Mesenteric fat pad (tissue), 1 donor: ENCODE data around the gene NPHP4. TPM values are rescaled to one million over a fixed set of nuclear protein-coding genes. Genes with fewer than 3 reads are reported as not detected.

Source experiments
- DNase-seq: peaks from one replicate; pipeline ENCODE4 v3.0.0-alpha.2; 2020; ENCODE audit warnings: low spot score
- long read RNA-seq: library from polyadenylated mRNA; unstranded; transcript quantifications from one replicate; pipeline ENCODE4 v2.0.0, GENCODE V29; 2020
- total RNA-seq: library from RNA; stranded (reverse); fragmentation: NEBNext Ultra II Directional; extraction: Animal tissue kit (Norgen Biotek cat#: 25700); gene quantifications from one replicate; pipeline ENCODE4 v1.2.1, GENCODE V29; 2021
- donor health status: DM: yes; HTN: yes; CAD: no.

The NPHP4 gene
- total RNA-seq: 37.6 TPM
- long read RNA-seq, partial matches to known transcripts: 33 of 74 reads
- long read RNA-seq, other reads (novel, unspliced or antisense): 41 of 74 reads

DNA sequence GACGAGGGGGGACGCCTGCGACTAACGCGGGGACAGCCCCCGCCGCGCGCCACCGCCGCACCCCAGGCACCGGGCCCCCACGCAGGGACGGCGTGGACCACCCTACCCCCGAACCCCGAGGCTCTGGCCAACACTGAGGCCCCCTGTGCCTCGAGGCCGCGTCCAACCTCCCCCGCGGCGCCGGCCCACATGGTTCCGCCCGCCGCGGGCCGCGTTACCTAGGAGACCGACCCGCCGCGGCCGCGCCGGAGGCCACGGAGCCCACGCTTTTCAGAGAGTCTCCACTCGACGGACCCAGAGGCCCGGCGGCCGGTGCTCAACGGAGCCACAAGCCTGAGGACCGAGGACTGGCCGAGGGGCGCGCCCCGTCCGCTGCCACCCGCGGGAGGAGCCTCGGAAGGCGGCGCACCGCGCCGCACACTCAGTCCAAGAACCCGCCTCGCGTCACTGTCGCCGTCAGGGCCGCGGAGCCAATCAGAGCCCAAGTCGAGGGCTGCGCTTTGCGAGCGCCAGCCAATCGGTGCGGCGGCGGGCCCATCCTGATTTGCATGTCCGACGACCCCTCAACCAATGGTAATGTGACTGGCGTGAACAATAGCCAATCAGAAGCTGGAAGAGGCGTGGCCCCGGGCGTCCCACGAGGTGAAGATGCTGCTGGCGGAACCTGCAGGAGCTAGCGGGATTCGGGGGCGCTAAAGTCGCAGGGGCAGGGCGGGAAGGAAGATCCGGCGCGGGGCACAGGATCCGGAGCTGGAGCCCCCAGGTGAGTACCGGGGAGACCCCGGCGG, at the start of gene NPHP4:
NPHP4 (minus strand) TSS at position 400 of the 788 bp plus-strand sequence. CDS start 6,136 bp downstream, outside the sequence.
- DNase-seq: peak; percentile 100

DNA sequence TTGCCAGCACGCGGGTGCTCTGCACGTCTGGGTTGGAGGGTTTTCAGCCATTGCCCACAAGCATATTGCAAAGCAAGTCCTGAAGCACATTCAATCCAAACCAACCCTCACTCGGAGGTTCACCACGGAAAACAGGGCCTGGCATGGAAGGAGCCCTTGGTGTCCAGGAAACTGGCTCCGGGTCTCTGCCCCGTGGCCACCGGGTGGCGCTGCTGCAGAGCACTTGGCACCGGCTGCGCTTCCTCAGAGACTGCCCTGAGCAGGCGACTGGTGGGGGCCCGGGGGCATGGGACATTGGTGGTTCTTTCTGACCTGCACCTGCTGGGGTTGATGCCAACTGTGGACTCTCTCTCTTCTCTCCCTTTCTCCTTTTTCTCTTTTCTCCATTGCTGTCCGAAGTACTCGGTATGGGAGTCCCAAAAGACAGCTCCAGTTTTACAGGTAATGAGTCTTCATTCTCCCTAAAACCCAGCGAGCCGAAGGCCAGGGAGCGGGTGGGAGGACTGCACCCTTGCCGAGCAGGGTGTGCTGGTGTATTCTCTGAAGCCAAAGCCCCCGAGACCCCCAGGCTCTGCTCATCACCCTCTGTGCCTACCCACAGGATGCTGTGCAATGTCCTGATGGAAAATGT, 49.3 kb upstream of the NPHP4 start:
- no peak for DNase-seq

DNA sequence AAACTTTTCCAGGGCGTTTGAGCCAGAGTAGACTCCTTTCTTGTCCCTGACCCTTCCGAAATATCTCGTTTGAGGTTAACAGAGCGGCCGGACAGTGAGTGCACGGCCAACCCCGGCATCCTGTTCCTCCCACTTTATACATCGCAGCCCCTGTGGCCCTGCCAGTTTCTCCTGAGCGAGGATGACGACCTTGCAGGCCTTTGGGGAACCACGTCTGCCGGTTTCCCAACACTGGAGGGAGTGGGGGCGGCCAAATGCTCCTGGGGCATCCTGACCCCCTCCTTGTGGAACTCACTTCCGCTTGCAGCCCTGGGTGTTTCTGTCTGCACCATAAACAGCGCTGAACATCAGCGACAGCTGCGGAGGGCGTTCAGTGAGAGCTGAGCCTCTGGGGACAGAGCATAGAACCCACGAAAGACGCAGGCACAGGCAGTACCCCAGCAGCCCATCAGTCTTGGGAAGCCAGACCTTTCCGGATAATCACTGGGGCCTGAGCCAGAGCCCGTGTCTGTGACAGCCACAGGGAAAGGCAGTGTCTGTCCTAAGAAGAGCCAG, 48.7 kb upstream of the NPHP4 start:
- DNase-seq: no peak

DNA sequence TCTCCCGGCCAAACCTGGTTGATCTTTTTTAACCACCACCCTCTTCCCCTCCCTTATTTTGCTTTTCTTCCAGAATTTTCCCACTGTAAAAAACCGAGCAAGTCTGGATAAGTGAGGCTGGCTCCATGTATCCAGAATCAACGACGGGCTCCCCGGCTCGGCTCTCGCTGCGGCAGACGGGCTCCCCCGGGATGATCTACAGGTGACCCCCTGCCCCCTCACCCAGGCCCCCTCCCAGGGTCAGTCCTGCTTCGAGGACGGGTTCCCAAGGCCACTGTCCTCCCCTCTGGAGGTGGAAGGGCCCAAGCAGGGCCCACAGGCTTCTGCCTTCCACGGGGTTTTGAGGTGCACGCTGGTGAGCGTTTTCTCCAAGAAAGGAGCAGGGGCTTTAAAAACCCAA, 48.2 kb upstream of the NPHP4 start:
- no peak for DNase-seq

DNA sequence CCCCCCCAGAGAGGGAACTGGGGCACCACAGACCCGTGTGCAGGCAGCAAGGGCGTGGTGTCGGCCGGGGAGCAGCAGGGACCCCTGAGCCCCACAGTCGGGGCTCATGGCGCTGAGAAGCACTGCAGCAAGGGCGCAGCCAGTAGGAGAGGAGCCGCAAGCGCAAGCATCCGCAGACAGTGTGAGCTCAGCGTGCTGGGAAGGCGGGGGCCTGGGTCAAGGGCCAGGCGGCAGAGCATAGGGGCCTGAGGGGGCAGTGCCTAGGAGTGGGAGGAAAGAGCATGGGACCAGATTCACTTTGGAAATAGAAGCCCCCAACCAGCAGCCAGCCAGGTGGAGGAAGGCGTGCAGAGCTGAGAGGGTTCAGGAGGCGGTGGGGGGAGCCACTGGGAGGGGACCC, 46.8 kb upstream of the NPHP4 start:
- no peak for DNase-seq

DNA sequence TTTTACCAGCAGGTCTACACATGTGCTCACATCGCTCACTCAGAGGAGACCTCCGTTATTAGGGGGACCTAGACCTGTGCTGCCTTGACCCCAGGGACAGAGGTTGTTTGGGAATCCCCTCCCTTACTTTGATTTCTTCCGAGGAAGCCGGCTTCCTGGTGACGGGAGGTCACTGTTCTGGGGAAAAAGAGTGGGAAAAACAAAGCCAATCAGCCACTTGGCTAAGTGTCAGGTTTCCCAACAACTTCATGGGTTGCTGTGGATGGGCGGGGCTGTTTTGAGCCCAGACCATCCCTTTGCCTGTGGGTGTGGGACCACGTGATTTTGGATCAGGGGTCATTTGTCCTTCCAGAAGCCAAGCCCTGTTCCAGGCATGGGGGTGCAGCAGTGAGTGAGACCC, 46.4 kb upstream of the NPHP4 start:
- DNase-seq: no peak

DNA sequence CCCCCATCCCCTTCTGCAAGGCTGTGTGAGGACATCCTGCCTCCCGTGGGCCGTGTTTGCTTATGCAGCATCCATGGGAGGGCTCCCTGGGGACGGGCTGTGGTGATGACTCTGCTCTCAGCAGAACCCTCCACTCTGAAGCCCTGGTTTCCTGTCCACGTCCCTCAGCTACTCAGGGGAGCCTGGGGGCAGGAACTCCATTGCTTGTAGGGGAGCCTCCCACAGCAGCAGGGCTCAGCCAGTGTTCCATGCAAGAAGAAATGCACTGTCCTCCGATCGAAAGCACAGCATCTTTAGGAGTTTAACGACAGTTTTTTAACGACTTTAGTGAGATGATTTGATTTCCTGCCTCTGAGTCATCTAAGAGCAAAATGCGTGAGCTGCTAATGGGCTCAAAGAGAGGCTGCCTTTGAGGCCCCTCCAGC, 45.1 kb upstream of the NPHP4 start:
- DNase-seq: no peak

DNA sequence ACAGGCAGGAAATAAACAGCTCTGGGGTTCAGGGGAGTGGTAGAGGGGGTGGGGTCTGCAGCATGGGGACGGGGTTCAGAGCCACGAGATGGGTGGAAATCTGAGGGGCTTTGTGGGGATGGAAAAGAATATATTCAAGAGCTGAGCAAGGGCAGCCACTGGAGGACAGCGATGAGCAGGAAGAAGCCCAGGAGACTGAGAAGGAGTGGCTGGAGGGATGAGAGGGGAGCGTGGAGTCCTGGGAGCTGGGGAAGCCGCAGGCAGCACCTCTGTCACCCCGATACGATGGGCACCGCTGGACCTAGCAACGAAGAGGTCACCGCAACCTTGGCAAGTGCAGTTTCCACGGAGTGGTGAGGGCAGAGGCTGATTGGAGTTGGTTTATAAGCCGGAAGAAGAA, 43.5 kb upstream of the NPHP4 start:
- no peak for DNase-seq

DNA sequence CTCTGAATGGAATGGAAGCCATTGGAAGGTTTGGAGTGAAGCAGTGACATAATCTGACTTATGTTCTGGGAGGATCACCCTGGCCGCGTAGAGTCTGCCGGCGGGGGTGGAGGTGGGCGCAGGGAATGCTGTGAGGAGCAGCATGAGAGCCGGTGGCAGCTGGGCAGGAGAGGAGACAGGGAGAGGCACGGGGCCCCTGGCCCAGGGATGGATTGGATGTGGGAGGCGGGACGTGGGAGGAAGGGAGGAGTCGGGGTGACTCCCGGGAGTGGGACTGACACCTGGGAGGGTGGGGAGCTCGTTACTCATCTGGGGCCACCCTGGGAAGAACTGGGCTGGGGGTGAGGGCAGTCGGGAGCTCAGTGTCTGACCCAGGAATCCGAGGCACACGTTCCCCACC, 43.1 kb upstream of the NPHP4 start:
- no peak for DNase-seq

DNA sequence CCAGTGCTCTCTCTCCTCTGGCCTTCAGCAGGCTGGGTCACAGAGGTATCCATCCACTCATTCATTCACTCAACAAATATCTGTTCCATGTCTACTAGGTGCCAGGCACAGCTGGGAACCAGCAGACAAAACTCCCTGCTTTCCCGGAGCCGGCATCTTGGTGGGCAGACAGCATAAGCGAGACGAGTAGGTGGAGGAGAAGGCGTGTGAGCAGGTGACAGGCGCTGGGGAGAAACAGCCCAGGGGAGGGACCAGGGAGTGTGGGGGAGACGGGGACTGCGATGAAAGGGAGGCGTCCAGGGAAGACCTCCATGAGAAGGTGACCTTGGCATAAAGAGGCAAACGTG, 42.5 kb upstream of the NPHP4 start:
- DNase-seq: no peak

DNA sequence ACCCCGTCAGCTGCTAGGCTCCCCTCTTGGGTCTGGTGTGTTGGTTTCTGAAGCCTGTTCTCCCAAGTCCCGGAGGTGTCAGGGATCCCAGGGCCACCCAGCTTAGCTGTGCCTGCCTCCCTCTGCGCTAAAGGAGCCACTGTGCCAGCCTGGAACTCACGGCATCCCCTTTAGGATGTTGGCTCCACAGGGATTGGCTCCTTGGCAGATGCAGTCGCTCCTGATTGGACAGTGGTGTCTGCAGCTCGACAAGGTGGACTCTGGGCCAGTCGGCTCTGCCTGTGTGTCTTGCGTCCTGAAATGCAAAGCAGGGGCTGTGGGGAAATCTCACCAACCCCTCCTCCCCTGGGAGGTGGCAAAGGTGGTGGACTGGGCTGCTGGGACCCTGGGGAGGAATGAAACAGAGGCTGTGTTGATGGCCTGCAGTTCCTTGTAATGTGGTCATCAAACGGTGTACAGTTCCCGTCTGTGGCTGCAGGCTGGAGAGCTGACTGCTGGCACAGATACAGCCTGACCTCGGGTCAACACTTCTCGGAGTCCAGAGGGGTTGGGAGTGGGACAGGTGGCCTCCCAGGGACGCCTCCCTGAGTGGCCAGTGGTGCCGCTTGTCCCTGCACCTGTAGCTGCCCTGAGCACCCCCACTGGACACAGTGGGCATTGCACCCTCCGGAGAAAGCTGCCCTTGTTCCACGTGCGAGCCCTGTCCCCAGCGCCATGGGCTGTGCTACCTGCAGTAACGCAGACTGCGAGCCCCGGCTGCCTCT, 41.9 kb upstream of the NPHP4 start:
- no peak for DNase-seq

DNA sequence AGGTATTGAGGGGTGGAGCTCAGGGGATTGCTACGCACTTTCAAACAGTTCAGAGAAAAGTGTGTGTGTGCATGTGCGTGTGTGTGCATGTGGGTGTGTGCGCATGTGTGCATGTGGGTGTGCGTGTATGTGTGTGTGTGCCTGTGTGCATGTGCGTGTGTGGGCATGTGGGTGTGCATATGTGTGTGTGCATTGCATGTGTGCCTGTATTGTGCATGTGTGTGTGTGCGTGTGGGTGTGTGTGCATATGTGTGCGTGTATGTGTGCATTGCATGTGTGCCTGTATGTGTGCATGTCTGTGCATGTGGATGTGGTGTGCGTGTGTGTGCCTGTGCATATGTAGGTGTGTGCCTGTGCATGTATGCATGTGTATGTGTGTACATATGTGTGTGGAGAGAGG, 40.9 kb upstream of the NPHP4 start:
- no peak for DNase-seq

DNA sequence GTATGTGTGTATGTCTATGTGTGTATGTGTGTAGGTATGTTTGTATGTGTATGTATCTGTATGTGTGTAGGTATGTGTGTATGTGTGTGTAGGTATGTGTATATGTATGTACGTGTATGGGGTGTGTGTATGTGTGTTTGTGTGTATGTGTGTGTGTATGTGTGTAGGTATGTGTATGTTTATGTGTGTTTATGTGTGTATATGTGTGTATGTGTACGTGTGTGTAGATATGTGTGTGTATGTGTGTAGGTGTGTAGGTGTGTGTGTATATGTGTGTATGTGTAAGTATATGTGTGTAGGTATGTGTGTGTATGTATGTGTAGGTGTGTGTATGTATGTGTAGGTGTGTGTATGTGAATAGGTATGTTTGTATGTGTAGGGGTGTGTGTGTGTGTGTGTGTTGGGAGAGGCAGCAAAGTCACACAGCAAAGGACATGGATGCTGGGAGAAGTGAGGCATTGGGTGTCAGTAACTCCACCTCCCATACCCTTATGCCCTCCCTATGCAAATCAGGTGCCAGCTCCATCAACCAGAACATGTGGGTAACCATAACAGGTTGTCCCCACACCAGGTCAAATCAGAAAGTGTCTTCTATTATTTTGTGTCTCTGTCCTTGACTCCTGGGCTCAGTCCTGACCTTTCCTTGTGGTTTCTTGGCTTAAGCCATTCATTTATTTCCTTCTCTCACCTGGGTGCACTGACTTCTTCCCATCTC, 38.5 kb upstream of the NPHP4 start:
- no peak for DNase-seq

DNA sequence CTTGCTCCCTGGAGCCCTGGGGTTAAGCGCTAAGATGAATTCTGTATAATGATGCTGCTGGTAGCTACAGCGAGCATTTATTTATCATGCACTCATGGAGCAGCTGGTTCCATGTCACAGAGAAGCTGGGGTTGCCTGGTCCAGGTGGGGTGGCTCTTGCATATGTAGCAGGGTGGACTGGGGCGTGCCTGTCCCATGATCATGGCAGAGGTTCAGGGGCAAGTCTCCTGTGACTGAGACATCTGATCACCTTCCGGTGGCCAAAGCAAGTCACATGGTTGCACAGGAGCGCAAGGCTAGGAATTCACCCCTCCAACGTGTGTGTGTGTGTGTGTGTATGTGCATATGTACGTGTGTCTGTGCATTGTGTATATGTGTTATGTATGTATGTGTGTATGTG, 37.9 kb upstream of the NPHP4 start:
- no peak for DNase-seq

DNA sequence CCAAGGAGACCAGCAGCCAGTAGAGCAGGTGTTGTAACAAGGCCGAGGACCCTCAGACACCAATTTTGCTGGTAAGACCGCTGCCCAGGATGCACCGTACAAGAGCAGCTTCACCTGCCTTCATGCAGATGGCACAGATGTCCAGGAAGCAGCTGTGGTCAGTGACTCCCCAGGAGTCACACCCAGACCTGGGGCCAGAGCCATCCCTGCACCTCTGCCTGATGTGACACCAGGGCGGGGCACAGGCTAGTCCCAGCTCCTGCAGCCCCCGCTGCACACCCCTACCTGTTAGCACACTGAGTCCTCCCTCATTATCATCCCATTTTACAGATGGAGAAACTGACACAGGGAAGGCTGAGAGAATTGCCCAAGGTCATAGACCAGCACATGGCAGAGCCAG, 37.1 kb upstream of the NPHP4 start:
- no peak for DNase-seq

DNA sequence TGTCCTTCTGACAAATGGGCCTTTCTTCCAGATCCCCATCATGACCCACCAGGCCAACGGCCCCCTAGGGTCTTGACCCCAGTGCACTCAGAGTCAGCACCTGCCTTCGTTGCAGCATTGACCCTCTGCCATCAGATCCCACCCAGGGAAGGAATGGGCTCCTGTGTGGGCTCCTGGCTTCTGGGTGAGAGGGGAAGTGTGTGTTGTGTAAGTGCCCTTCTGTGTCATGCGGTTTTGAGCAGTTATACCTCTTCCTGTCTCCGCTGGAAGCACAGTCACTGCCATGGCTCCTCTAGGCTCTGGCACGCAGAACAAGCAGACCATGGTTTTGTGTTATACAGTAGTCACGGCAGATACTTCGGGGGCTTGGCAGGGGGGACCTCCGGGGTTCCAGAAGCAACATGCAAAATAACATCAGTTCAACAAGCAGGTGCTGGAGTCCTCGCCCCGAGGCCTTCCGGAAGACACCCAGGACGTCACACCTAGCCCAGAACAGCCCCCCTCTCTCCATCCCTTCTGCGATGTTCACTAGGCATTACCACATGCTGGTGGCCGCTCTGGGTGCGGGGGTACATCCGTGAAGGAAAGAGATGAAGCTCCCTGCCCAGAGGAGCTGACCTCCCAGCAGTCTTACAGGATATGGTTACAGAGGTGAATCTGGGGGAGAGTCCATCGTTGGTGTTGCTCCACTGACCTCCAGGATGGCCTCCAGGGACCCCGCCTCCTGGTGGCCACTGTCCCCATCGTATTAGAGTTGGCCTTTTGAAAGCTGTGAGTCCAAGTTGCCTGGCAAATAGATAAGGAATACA, 36.0 kb upstream of the NPHP4 start:
- DNase-seq: no peak

DNA sequence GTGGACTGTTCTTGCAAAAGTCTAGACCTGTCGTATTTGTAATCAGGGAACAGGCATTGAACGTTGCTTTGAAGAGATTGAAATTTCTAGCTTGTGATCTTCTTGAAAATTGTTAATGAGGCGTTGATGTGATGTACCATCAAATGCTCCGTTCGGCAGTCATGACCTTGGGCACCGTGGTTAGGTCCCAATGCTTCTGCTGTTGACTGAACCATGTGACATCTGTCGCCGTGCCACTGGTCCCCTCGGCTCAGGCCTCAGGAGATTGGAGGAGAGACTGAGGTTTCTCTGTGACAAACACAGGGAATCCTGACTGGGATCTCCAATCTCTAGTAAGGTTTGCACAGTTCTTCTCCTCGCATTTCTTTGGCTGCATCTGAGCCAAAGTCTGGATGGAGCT, 35.4 kb upstream of the NPHP4 start:
- no peak for DNase-seq

DNA sequence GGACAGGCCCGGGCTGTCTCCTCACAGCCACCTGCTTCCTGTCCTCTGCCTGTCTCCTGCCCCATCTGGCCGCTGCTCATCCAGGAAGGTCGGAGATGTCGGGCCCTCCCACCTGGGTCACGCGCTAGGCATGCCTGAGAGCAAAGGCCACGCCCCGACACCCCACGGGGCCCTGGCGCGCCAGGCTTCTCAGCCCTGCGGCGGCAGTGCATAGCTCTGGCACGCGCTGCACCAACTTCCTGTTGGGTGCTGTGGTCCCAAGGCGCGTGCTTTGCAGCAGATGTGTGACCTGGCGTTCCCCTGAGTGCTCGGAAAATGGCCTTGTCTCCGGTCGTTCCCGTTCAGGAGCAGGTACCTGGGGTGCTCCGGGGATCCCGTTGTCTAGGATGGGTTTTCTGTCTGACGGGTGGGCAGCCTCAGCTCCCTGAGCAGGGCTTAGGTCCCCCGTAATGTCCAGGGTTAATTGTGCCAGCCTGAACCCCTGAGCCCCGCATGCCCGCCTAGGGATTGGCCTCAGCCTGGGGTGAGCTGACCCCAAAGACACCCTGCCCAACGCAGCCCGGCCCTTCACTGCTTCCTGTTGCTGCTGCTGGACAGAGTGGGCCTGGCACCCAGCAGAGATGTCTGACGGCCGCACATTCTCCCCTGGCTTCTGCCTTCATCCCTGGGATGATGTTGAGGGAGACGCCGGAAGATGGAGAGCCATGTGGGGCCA, 34.0 kb upstream of the NPHP4 start:
- peak; percentile 94 for DNase-seq

DNA sequence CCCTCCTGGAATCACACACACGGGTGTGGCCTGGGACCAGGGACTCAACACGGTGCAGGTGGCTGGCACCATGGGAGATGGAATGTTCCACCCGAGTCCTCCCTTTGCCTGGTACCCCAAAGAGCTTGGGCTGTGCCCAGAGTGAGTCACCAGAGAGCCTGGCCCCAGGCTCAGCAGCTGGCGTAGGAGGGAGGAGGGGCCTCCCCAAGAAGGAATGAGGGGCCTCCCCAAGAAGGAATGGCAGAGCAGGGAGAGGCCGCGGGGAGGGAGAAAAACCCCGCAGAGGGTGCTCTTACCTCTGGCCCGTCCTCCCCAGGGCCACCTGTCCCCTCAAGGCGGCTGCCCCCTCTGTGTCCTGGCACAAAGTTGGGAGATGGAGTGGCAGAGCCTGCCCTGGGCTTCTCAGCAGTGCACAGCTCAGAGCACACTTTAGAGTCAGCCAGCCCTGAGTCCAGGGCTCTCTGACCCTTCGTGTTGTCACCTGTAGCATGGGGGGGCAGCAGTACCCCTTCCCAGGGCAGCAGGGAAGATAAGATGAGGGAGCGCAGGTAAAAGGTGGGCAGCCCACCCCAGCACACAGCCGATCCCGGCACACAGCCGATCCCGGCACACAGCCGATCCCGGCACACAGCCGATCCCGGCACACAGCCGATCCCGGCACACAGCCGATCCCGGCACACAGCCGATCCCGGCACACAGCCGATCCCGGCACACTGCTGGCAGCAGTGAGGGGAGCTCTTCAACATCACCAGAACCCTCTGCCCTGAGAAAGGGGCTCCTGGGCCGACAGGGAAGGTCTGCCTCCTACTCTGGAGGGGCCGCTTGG, 33.3 kb upstream of the NPHP4 start:
- DNase-seq: no peak
